ENCODE measurements around the gene CYP27A1. TPM values are rescaled to one million over a fixed set of nuclear protein-coding genes. Genes with fewer than 3 reads are reported as not detected.

The CYP27A1 gene
- total and polyA plus RNA-seq, 2 of the 4 experiments (the other 2 are of a cell fraction), result 5.2 to 5.3 TPM

GRCh38 chr2:218816561-218817011 is 34.6 kb downstream of the CYP27A1 start:
- Histone ChIP-seq H3K9me3 (ENCODE audit: control insufficient read depth, insufficient read depth, low read length) (no peaks in the 10 kb centered on the region), H3K23ac (ENCODE audit: low read depth, low read length) (no peak overlapping the region), H3K18ac (ENCODE audit: low read depth, low read length) (no peak overlapping the region), H3K79me1 (ENCODE audit: low read depth in 1 of 2, low read length in 2 of 2) (no peaks in the 10 kb centered on the region), H4K20me1 (ENCODE audit: insufficient read depth, low read length) (no peaks in the 10 kb centered on the region), H2BK15ac (ENCODE audit: low read depth, low read length) (no peak overlapping the region), H2BK5ac (ENCODE audit: low read depth, low read length, poor library complexity, severe bottlenecking) (no peak overlapping the region), H3K4me1 (ENCODE audit: control insufficient read depth, insufficient read depth, low read length) (peaks cover 2% of the 10 kb centered on the region; the same call in 1 of the 2 replicates), H2BK120ac (ENCODE audit: low read depth, low read length) (no peak overlapping the region), H4K5ac (ENCODE audit: low read depth, low read length) (no peak overlapping the region), H3K36me3 (ENCODE audit: control insufficient read depth, insufficient read depth, low read length) (peaks cover 27% of the 10 kb centered on the region), H4K8ac (ENCODE audit: low read depth in 2 of 2, low read length in 2 of 2) (no peak overlapping the region), H2AFZ (replicated peaks; ENCODE audit: low read length, poor library complexity) (no peak overlapping the region), H3K27ac (ENCODE audit: insufficient read depth, low read length) (no peak overlapping the region), H4K91ac (ENCODE audit: insufficient read depth, low read depth, low read length) (no peak overlapping the region), H3K14ac (replicated peaks; ENCODE audit: low read depth, low read length) (no peak overlapping the region), H2BK20ac (ENCODE audit: low read depth, low read length) (no peak overlapping the region), H2AK5ac (ENCODE audit: low read depth, low read length) (no peak overlapping the region), H3K4me3 (ENCODE audit: insufficient read depth, low read depth, low read length) (no peak overlapping the region), H3K9me1 (ENCODE audit: insufficient read depth, low read length) (no peaks in the 10 kb centered on the region), H3K4me2 (ENCODE audit: low read depth, low read length) (no peak overlapping the region), H3K9ac (ENCODE audit: low read depth, low read length) (no peak overlapping the region), H2AK9ac (replicated peaks; ENCODE audit: low read depth, low read length, poor library complexity) (no peak overlapping the region), H3K56ac (ENCODE audit: extremely low read depth, insufficient read depth, low read length) (no peak overlapping the region), H3K27me3 (ENCODE audit: control insufficient read depth, insufficient read depth, low read length) (no peaks in the 10 kb centered on the region; the same call in none of the 2 replicates), H3K4ac (ENCODE audit: low read depth, low read length) (no peak overlapping the region)
- ATAC-seq (ENCODE audit: low read depth) (no peak), DNase-seq (no peak)
- in situ Hi-C loops (cut with MboI; ENCODE audit: low sequenced_read_pairs), result no loop called here
- 100% methylated on average over 2 of the region's 2 CpGs; no CpG with 5 or more reads in 1 of the 2 experiments for WGBS, 2 experiments (ENCODE audit: extremely low coverage in 2 of 2, insufficient read length in 1 of 2)
- ChIA-PET POLR2A (ENCODE audit: unreplicated experiment) (no interaction called here), CTCF (interaction anchor here (0.9 kb wide), 1 partner anchor 79 kb away, joined by 3 read pairs; no protein-coding TSS in a partner anchor)
- intact Hi-C loops (cut with micrococcal nuclease), result no loop called here
- dilution Hi-C loops (cut with HindIII; ENCODE audit: low sequenced_read_pairs, unreplicated experiment), result no loop called here
- TF ChIP-seq RCOR1 (IDR thresholded peaks at IDR 0.05; ENCODE audit: insufficient replicate concordance, low read length) (no peak), RAD21 (IDR thresholded peaks at IDR 0.05; ENCODE audit: low read length) (no peak), USF2 (IDR thresholded peaks at IDR 0.05; ENCODE audit: low read depth, low read length) (no peak), POLR2A (IDR thresholded peaks at IDR 0.05; ENCODE audit: low read depth, low read length) (no peak), CHD1 (IDR thresholded peaks at IDR 0.05; ENCODE audit: low read depth, low read length) (no peak), MAFK (IDR thresholded peaks at IDR 0.05; ENCODE audit: low read depth, low read length) (no peak), CEBPB (IDR thresholded peaks at IDR 0.05; ENCODE audit: low read depth, low read length) (no peak), RFX5 (IDR thresholded peaks at IDR 0.05; ENCODE audit: low read depth, low read length) (no peak), ELK1 (IDR thresholded peaks at IDR 0.05; ENCODE audit: borderline replicate concordance, low read depth, low read length) (no peak), MXI1 (IDR thresholded peaks at IDR 0.05; ENCODE audit: borderline replicate concordance, low read depth, low read length) (no peak), MAZ (IDR thresholded peaks at IDR 0.05; ENCODE audit: borderline replicate concordance, low read depth, low read length) (no peak), CTCF (conservative IDR thresholded peaks at IDR 0.05; ENCODE audit: low read depth, low read length) (no peak)
- no TSS peak for BruUV-seq (replicated peaks)

Data from IMR-90 (cell line).